CD14-positive monocyte (primary cell): ENCODE results near the gene RILP. TPM values are rescaled to one million over a fixed set of nuclear protein-coding genes. Genes with fewer than 3 reads are reported as not detected.

Source experiments
- DNase-seq, 3 donors: peaks; one replicate each; pipeline ENCODE4 v3.0.0-alpha.2; 2011 to 2022
- H2AFZ ChIP-seq: 2 replicates; pipeline ENCODE4 v1.6.0; 2012; ENCODE audit warnings: mild to moderate bottlenecking, low read depth, low read length, inconsistent platforms; ENCODE audit not compliant: insufficient read depth, poor library complexity, severe bottlenecking
- H3K27ac ChIP-seq, 2 donors: 1 replicate in 1 of 2; 2 replicates in 1 of 2; pipeline ENCODE4 v1.5.1; 2012 to 2013; ENCODE audit warnings: low read length in 2 of 2, control low read depth in 1 of 2, inconsistent platforms in 1 of 2, low read depth in 1 of 2, mild to moderate bottlenecking in 1 of 2
- H3K27me3 ChIP-seq, 2 donors: one replicate each; pipeline versions ENCODE4 v1.6.0 to v1.6.1; 2011 to 2013; ENCODE audit warnings: low read length in 2 of 2; ENCODE audit not compliant: control insufficient read depth in 2 of 2, insufficient read depth in 2 of 2
- H3K36me3 ChIP-seq, 2 donors: replicated peaks in 1 of 2; 1 replicate in 1 of 2; 2 replicates in 1 of 2; pipeline versions ENCODE4 v1.5.1 to v1.6.1; 2012 to 2013; ENCODE audit warnings: low read length in 2 of 2, control low read depth in 1 of 2, inconsistent platforms in 1 of 2, mild to moderate bottlenecking in 1 of 2; ENCODE audit not compliant: insufficient read depth in 2 of 2, control insufficient read depth in 1 of 2
- H3K4me1 ChIP-seq, 2 donors: 1 replicate in 1 of 2; 2 replicates in 1 of 2; pipeline versions ENCODE4 v1.5.1 to v1.6.1; 2012 to 2013; ENCODE audit warnings: low read length in 2 of 2, control low read depth in 1 of 2, inconsistent platforms in 1 of 2, mild to moderate bottlenecking in 1 of 2, moderate library complexity in 1 of 2; ENCODE audit not compliant: insufficient read depth in 2 of 2, control insufficient read depth in 1 of 2
- H3K4me2 ChIP-seq: replicated peaks from 2 replicates; pipeline ENCODE3; 2012; ENCODE audit warnings: low read length, moderate library complexity, mild to moderate bottlenecking; ENCODE audit not compliant: poor library complexity, severe bottlenecking; ENCODE audit errors: extremely low read depth
- H3K4me3 ChIP-seq, 3 experiments: fragments of 200-600 bp in 1 of 3; sonication (generic) in 1 of 3; replicated peaks in 1 of 3; 1 replicate in 2 of 3; 2 replicates in 1 of 3; pipeline ENCODE4 v1.5.1; 2011 to 2013; ENCODE audit warnings: low read length in 3 of 3, mild to moderate bottlenecking in 3 of 3, control low read depth in 2 of 3, low read depth in 2 of 3, inconsistent platforms in 1 of 3, moderate library complexity in 1 of 3
- H3K79me2 ChIP-seq: 2 replicates; pipeline ENCODE4 v1.6.0; 2012; ENCODE audit warnings: mild to moderate bottlenecking, control low read depth, inconsistent platforms, low read length, moderate library complexity; ENCODE audit not compliant: insufficient read depth
- H3K9ac ChIP-seq: 2 replicates; pipeline ENCODE4 v1.6.0; 2017; ENCODE audit warnings: low read length, mild to moderate bottlenecking; ENCODE audit not compliant: insufficient read depth, poor library complexity, severe bottlenecking
- H3K9me3 ChIP-seq, 2 donors: replicated peaks in 1 of 2; 1 replicate in 1 of 2; 2 replicates in 1 of 2; pipeline versions ENCODE4 v1.5.1 to v1.6.1; 2012 to 2013; ENCODE audit warnings: low read length in 2 of 2, control low read depth in 1 of 2; ENCODE audit not compliant: control insufficient read depth in 1 of 2, insufficient read depth in 1 of 2
- H4K20me1 ChIP-seq: 2 replicates; pipeline ENCODE4 v1.6.0; 2012; ENCODE audit warnings: mild to moderate bottlenecking, low read length, control low read depth, moderate library complexity; ENCODE audit not compliant: insufficient read depth
- H3K27ac Mint-ChIP-seq, 7 donors: one replicate each; pipeline ENCODE4 v1.8.0; 2020; ENCODE audit warnings: mild to moderate bottlenecking in 7 of 7, mixed read lengths in 7 of 7, moderate library complexity in 6 of 7, inconsistent platforms in 2 of 7
- H3K27me3 Mint-ChIP-seq, 3 donors: one replicate each; pipeline ENCODE4 v1.8.0; 2021 to 2022; ENCODE audit warnings: low read depth in 3 of 3, mild to moderate bottlenecking in 3 of 3, mixed read lengths in 3 of 3, moderate library complexity in 3 of 3, inconsistent platforms in 1 of 3
- H3K36me3 Mint-ChIP-seq, 2 donors: one replicate each; pipeline ENCODE4 v1.8.0; 2020; ENCODE audit warnings: mixed read lengths in 2 of 2, inconsistent platforms in 1 of 2, mild to moderate bottlenecking in 1 of 2
- H3K4me1 Mint-ChIP-seq: one replicate; pipeline ENCODE4 v1.8.0; 2020; ENCODE audit warnings: mild to moderate bottlenecking, mixed read lengths
- H3K4me3 Mint-ChIP-seq, 2 donors: one replicate each; pipeline ENCODE4 v1.8.0; 2020; ENCODE audit warnings: mild to moderate bottlenecking in 2 of 2, mixed read lengths in 2 of 2, moderate library complexity in 1 of 2
- H3K9me3 Mint-ChIP-seq, 7 donors: one replicate each; pipeline ENCODE4 v1.8.0; 2020 to 2022; ENCODE audit warnings: mixed read lengths in 7 of 7, mild to moderate bottlenecking in 6 of 7, moderate library complexity in 6 of 7, inconsistent platforms in 2 of 7
- CTCF ChIP-seq: fragments of 200-600 bp; IDR thresholded peaks from one replicate; pipeline ENCODE4 v1.8.0; 2022; ENCODE audit warnings: antibody characterized with exemption, mild to moderate bottlenecking
- WGBS: methylation state at CpG from one replicate; pipeline ENCODE4 v1.1.5; 2013; ENCODE audit warnings: missing lambda C conversion rate; ENCODE audit not compliant: insufficient coverage; 5-methylcytosine and 5-hydroxymethylcytosine counted together
- intact Hi-C, 2 donors: fragments of 100-400 bp; cut with micrococcal nuclease; formaldehyde crosslinking; loops; one replicate each; pipeline versions ENCODE4 v1.15.0 to v1.15.1; 2023
- polyA plus RNA-seq, 3 donors: library from polyadenylated mRNA; depleted of rRNA in 1 of 3; unstranded in 2 of 3; stranded (reverse) in 1 of 3; fragments of 300-500 nt in 2 of 3; fragments of >200 nt in 1 of 3; fragmentation: Illumina TruSeq in 2 of 3; gene quantifications; 1 replicate in 2 of 3; 2 replicates in 1 of 3; pipeline ENCODE4 v1.2.3, GENCODE V29; 2012 to 2021

RILP gene
- polyA plus RNA-seq, 3 donors, result 23.8 to 49.5 (median 49.4) TPM

GRCh38 chr17:1624650-1625049 lies 25.0 kb downstream of the RILP start:
- 85% methylated on average over 12 of the region's 12 CpGs for WGBS
- peak overlapping the region in 2 of 7 donors; percentile 30 to 48 for H3K27ac Mint-ChIP-seq
- intact Hi-C loops, result loop anchor here in 1 of 2 donors (5.0 kb wide), 1 partner anchor 32 kb away; no protein-coding TSS in a partner anchor
- H3K27me3 Mint-ChIP-seq, result peaks cover 0 to 9% (median 0%) of the 10 kb centered on the region in 3 donors
- H4K20me1 ChIP-seq, result peaks cover 83% of the 10 kb centered on the region
- H3K27ac ChIP-seq, result no peak overlapping the region
- H3K4me1 ChIP-seq, result peaks cover 39 to 53% of the 10 kb centered on the region in 2 donors
- no peaks in the 10 kb centered on the region for H3K27me3 ChIP-seq
- DNase-seq, result no peak
- H3K4me2 ChIP-seq, result peak overlapping the region; percentile 92
- H3K4me3 ChIP-seq, result peak overlapping the region in 1 of 3 experiments; percentile 99
- H3K4me1 Mint-ChIP-seq, result peaks cover 35% of the 10 kb centered on the region
- H2AFZ ChIP-seq, result no peak overlapping the region
- peaks cover 0 to 2% (median 0%) of the 10 kb centered on the region in 7 donors for H3K9me3 Mint-ChIP-seq
- H3K9me3 ChIP-seq, result no peaks in the 10 kb centered on the region
- H3K9ac ChIP-seq, result no peak overlapping the region
- no peak for TF ChIP-seq CTCF
- H3K4me3 Mint-ChIP-seq, result peak overlapping the region; percentile 95 to 96
- peaks cover 41 to 62% of the 10 kb centered on the region in 2 donors for H3K36me3 ChIP-seq
- H3K36me3 Mint-ChIP-seq, result peaks cover 68 to 73% of the 10 kb centered on the region in 2 donors
- peaks cover 66% of the 10 kb centered on the region for H3K79me2 ChIP-seq

- H3K4me3 ChIP-seq, result no peak overlapping the region
- H3K36me3 ChIP-seq, result peaks cover 51 to 78% of the 10 kb centered on the region in 2 donors
- peaks cover 50% of the 10 kb centered on the region for H3K4me1 Mint-ChIP-seq
- peaks cover 0 to 2% (median 0%) of the 10 kb centered on the region in 7 donors for H3K9me3 Mint-ChIP-seq
- peaks cover 83 to 88% of the 10 kb centered on the region in 2 donors for H3K36me3 Mint-ChIP-seq
- DNase-seq, result peak in 1 of 3 donors; percentile 6
- WGBS, result 80% methylated on average over 13 of the region's 14 CpGs
- peaks cover 41 to 57% of the 10 kb centered on the region in 2 donors for H3K4me1 ChIP-seq
- TF ChIP-seq CTCF, result no peak
- H3K4me3 Mint-ChIP-seq, result no peak overlapping the region
- H2AFZ ChIP-seq, result no peak overlapping the region
- H3K27ac ChIP-seq, result no peak overlapping the region
- no peaks in the 10 kb centered on the region for H3K27me3 ChIP-seq
- H3K27me3 Mint-ChIP-seq, result peaks cover 0 to 7% (median 0%) of the 10 kb centered on the region in 3 donors
- intact Hi-C loops, result no loop called here
- peaks cover 68% of the 10 kb centered on the region for H3K79me2 ChIP-seq
- H3K4me2 ChIP-seq, result no peak overlapping the region
- no peak overlapping the region for H3K9ac ChIP-seq
- H3K9me3 ChIP-seq, result no peaks in the 10 kb centered on the region
- peaks cover 94% of the 10 kb centered on the region for H4K20me1 ChIP-seq
- peak overlapping the region in 2 of 7 donors; percentile 66 to 75 for H3K27ac Mint-ChIP-seq
These were observed 26.5 kb downstream of the RILP start for GRCh38 chr17:1623057-1623630.
